ENCODE results near the gene DNAJB12. TPM values are rescaled to one million over a fixed set of nuclear protein-coding genes. Genes with fewer than 3 reads are reported as not detected.

The DNAJB12 gene
- total RNA-seq, 1 experiment from 2014 or later: 27.6 TPM

DNA sequence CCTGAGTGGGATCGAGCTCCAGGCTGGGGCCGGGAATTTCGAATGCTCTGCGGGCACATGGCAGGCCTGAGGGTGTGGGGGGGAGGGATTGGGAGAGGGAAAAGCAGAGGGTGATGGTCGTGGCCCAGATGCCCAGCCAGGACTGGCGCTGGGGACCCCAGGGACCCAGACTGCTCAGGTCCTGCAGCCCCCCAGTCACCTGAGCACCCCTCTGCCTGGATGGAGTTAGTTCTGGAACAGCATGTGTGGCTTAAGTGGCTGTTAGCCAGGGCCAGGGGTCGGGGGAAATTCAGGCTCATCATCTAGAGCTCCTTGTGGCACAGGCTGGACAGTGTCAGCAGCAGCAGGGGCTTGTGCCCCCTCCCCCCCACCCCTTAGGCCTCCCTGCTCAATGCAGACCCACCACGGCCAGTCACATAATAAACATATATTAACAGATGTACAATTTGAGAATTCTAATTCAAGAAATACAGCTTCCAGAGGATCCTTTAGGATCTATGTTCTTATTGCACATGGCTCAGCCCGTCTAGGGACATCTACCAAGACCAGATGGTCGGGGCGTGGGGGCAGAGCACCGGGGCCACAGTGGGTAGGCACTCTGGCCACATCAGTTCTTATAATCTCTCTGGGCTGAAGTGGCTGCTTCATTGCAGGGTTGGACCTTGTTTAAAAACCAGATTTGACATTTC lies 22.2 kb downstream of the DNAJB12 start:
- no peaks in the 10 kb centered on the region for H4K20me1 ChIP-seq (ENCODE audit: control insufficient read depth, insufficient read depth, insufficient read length)
- H4K91ac ChIP-seq (ENCODE audit: insufficient read length, low read depth, low read length): no peak overlapping the region
- peak overlapping the region; percentile 97 for H2BK12ac ChIP-seq (ENCODE audit: insufficient read length, low read depth, low read length)
- H3K4me1 Mint-ChIP-seq: peaks cover 38 to 55% of the 10 kb centered on the region in 2 experiments
- no peak overlapping the region for H3K4ac ChIP-seq (ENCODE audit: low read depth, low read length)
- H3K79me2 ChIP-seq (ENCODE audit: insufficient read depth, low read length): no peaks in the 10 kb centered on the region
- no peak overlapping the region for H2BK15ac ChIP-seq (ENCODE audit: low read depth, low read length)
- H2AFZ ChIP-seq (ENCODE audit: low read length): no peak overlapping the region
- H2BK20ac ChIP-seq (ENCODE audit: low read depth, low read length, poor library complexity, severe bottlenecking): no peak overlapping the region
- H2BK5ac ChIP-seq (ENCODE audit: insufficient read length, low read length): peak overlapping the region; percentile 44
- H3K9ac ChIP-seq (ENCODE audit: extremely low read depth, insufficient read length, low read length): peak overlapping the region; percentile 1
- H3K27me3 Mint-ChIP-seq (ENCODE audit: low read depth): no peaks in the 10 kb centered on the region; the same call in none of the 2 replicates
- H3K23me2 ChIP-seq (ENCODE audit: insufficient read length, low read depth, low read length, poor library complexity, severe bottlenecking): no peaks in the 10 kb centered on the region
- no peak for DNase-seq
- no peak overlapping the region for H2BK120ac ChIP-seq (ENCODE audit: low read depth, low read length, poor library complexity, severe bottlenecking)
- no peaks in the 10 kb centered on the region for H3K27me3 ChIP-seq (ENCODE audit: insufficient read depth, low read length)
- no peaks in the 10 kb centered on the region for H3K9me3 ChIP-seq (ENCODE audit: control insufficient read depth, low read depth, low read length)
- H3K9me3 Mint-ChIP-seq: no peaks in the 10 kb centered on the region; a peak in 1 of 5 replicates
- H3K36me3 Mint-ChIP-seq (ENCODE audit: insufficient read depth in 1 of 3, low read depth in 3 of 3): peaks cover 6 to 37% (median 7%) of the 10 kb centered on the region in 3 experiments
- H3K56ac ChIP-seq (ENCODE audit: insufficient read length, low read depth, low read length): no peak overlapping the region
- H3K4me3 Mint-ChIP-seq: peak overlapping the region; percentile 42 to 53; a peak in 4 of 5 replicates
- WGBS (ENCODE audit: extremely low coverage, insufficient read length, low lambda C conversion rate): no CpG with 5 or more reads among the region's 12 CpGs
- no peak overlapping the region for H3K23ac ChIP-seq (ENCODE audit: insufficient read length, low read depth, low read length)
- peak overlapping the region; percentile 8 for H3K4me2 ChIP-seq (ENCODE audit: insufficient read depth, insufficient read length, low read length)
- H3T11ph ChIP-seq (ENCODE audit: low read length): no peak overlapping the region
- H3K27ac Mint-ChIP-seq: peak overlapping the region; percentile 68 to 98 (median 96); a peak in 6 of 7 replicates
- H3K27ac ChIP-seq (ENCODE audit: insufficient read length, low read depth, low read length): peak overlapping the region; percentile 32
- H4K5ac ChIP-seq (ENCODE audit: insufficient read length, low read depth, low read length): peak overlapping the region; percentile 26
- no peak for TF ChIP-seq CTCF (conservative IDR thresholded peaks at IDR 0.05)
- H4K8ac ChIP-seq (replicated peaks; ENCODE audit: insufficient read length, low read depth, low read length): no peak overlapping the region
- no peaks in the 10 kb centered on the region for H3K79me1 ChIP-seq (ENCODE audit: insufficient read depth, low read depth, low read length, poor library complexity, severe bottlenecking)
- peak overlapping the region; percentile 92 for H3K18ac ChIP-seq (ENCODE audit: insufficient read length, low read depth, low read length)
- H3K14ac ChIP-seq (ENCODE audit: insufficient read depth, low read length): peak overlapping the region; percentile 83
- H2AK5ac ChIP-seq (ENCODE audit: insufficient read length, low read length): no peak overlapping the region
- H3K4me1 ChIP-seq (ENCODE audit: insufficient read depth, low read length): peaks cover 5% of the 10 kb centered on the region; the same call in 1 of the 2 replicates
